HG02981 (cell line): ENCODE measurements around the gene TGFA.

Experiments used
- ATAC-seq: cut with Tn5 transposase; IDR thresholded peaks from one replicate; pipeline ENCODE4 v1.9.1; 2021; ENCODE audit warnings: mild to moderate bottlenecking, moderate library complexity; ENCODE audit not compliant: unreplicated experiment

The TGFA gene

DNA sequence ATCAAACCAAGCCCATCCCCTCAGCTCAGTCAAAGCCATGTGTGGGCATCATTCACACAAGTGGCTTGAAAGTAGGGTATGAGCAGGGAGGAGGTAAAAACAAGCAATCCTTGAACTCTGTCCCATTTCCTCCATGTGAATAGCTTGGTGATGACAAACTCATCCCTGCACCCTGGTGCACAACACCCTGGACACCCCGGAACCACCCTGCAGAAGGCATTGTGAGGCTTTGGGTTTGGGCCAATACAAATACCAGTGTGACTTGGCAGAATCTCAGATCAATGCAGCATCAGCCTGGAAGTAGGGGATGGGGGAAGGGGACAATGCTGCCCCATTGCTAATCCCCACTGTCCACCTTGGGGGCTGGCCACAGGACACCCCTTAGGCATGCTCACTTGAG, 28.6 kb downstream of the TGFA start:
- no peak for ATAC-seq

DNA sequence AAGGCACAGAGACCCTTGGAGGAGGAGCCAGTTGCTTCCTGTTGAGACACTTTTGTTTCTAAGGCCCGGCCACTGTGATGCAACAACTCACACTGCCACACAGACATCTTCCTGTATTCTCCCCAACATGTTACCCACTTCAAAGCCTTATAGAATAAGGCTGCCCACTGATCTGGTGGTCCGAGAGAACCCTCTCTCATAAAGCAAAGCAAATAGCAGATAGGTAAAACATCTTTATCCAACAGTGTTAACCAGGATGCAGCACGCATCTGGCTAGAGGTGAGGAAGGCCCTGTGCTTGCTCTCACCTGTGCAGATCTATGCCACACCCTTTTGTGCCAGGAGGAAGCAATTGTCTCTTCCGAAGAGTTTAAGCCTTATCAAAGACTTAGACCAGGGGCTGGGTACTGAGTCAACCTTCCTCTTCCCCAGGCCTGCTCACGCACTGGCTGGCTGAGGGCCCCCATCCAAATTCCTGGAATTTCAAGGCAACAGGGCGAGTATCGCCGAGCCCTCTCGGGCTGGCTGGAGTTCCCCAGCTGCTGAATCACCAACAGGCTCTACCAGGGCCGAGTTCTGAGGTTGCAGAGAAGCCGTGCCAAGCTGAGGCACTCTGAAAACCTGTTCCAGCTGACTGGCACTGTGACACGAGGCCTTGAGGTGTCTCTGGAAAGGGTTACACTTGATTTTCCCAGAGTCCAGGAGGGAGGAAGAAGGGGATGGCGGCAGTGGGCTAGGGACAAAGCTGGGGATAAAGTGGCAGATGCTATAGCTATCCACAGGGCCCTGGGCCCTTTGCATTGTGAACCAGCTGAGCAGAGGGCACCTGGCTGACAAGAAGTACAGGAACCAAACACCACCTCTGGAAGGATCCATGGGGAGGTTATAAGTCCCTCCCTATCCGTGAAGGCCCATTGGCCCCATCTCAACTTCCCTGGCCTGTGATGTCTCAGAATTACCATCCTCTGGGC, 29.3 kb downstream of the TGFA start:
- no peak for ATAC-seq

DNA sequence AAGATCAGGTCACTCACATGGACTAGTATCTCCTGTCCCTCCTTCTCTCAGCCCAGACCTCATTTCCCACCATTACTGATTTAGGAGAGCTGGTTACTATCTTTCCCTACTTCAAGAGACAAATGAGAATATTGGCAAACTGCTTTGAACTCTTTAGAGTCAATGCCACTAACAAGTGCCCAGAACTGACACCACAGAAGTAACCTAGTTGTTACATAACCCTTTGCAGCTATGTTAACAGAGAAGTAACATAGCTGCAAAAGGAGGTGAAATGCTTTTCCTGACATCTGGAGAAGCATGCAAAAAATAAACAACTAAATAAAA, 30.0 kb downstream of the TGFA start:
- ATAC-seq = no peak

DNA sequence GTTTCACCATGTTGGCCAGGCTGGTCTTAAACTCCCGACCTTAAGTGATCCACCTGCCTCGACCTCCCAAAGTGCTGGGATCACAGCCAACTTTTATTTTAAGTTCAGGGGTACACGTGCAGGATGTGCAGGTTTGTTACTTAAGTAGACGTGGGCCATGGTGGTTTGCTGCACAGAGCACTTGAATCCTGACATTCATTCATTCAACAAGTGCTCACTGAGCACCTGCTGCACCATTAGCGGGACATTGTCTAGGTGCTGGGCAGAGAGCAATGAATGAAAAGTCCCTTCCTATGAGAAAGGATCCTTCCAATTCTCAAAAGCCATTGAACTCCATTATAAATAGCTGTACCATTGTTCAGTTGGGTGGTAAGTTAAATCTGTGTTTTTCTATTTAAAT, 31.0 kb downstream of the TGFA start:
- no peak for ATAC-seq

DNA sequence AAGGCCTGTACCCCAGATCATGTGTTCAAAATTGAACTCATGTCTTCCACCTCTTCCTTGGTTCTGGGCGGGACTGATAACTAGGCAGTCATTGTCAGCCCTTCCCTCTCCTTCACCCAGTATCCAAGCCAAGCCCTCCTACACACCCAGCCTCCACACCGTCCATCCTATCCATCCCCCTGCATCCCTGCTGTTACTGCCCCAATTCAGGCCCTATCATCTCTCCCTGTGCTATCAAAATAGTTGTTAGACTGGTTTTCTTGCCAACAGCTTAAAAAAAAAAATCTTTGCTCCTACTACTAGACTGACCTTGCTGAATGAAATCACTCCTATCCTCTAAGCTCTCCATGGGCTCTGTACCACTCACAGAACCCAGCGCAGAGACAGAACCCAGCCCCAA, 32.8 kb downstream of the TGFA start:
- no peak for ATAC-seq

DNA sequence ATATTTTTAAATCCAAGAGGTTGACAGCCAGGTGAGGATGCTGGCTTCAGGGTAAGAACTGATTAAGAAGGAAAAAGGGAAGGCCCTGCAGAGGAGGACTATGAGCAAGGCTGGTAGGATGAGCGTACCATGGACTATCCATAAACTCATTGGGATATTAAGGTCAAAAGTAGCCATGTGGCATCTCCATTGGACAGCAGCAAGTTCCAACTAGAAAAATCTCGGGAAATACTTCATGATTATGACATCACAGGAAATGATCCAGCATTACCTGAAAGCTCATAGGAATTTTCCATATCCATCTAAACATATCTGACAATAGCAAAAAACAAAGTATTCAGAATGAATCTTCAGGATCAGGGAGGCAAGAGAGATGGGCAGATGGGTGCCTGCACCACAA, 34.2 kb downstream of the TGFA start:
- no peak for ATAC-seq

DNA sequence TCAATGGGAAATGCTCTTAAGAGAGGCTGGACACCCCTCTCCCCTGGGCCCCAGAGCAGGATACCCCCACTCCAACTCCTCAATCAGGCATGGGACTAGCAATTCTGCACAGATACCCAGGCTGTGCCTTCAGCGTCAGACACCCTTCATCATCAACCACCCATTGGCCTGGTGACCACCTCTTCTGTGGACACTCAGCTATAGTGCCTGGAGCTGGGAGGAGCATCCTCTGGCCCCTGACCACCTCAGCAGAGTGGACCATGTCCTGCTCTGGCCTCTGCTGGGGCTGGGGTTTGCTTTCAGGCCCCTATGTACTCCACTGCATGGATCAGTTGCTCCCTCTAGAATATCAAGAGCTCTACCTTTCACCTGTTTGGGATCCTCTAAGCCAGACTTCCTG, 35.1 kb downstream of the TGFA start:
- no peak for ATAC-seq

DNA sequence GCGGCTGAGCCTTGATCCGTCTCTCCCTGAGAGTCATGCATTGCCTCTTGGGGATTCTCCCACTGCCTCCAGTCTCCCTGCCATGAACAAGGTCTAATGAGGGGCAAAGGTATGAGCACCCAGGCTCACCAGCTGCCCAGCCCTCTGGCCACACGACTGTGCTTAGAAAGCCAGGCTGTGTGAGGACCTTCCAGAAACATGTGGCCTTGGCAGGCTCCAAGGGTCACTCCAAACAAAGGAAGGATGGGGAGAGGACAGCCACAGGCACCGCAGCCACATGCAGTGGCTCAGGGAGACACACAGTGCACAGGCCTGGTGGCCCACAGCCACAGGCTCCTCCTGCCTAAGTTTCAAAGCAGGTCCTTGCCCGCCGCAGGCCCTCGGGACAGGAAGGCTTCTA, 35.8 kb downstream of the TGFA start:
- no peak for ATAC-seq

DNA sequence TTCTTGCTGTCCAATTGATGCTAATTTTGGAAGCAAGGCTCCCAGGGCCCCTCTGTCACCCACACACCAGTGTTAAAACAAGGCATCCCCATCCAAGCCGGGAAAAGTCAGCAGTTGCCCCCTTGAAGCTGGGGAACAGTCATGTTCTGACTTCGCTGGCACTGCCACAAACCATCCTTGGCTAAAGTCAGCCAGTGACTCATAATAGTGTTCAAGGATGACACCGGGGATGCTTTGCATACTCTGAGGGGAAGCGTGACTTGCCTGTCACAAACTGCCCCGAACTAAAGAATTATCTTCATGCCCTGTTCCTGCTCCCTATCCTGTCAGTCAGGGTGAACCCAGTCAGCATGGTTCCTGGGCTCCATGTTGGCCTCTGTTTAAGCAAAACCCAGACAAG, 37.0 kb downstream of the TGFA start:
- peak; percentile 96 for ATAC-seq

DNA sequence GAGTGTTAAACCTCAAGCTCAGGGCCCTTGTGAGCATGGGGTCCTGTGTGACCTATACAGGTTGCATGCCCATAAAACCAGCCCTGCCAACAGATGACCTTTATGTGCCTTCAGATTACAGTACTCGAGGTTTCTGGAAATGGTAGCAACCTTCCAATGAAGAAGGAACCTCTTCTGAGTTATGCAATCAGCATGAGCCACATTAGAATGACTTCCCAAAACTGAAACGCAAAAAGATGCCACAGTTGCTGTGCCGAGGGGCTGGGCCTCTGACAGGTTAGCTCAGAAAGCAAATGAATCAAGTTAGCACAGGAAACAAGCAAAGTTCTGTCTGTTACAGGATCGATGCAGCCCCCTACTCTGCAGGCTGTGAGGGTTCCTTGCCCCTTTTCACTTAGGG, 37.7 kb downstream of the TGFA start:
- no peak for ATAC-seq

DNA sequence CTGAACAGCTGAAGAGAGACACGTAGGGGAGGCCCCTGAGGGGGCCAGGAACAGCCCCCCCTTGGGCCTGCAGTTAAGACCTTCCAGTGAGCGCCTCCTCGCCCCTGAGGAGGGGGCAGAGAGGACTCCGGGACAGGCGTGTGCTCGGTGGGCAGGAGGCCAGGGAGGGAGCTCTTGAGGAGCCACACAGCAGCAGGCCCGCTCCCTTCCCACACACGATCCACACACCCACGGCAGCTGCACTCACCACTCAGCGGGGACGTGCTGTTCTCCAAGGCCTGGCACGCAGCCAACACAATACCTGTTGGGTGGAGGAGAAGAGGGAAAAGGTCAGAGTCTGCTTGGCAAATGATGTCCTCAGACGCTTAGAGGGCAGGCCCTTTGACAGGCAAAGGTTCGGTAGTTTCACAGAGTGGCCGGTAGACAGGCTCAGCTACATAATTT, 39.0 kb downstream of the TGFA start:
- no peak for ATAC-seq

DNA sequence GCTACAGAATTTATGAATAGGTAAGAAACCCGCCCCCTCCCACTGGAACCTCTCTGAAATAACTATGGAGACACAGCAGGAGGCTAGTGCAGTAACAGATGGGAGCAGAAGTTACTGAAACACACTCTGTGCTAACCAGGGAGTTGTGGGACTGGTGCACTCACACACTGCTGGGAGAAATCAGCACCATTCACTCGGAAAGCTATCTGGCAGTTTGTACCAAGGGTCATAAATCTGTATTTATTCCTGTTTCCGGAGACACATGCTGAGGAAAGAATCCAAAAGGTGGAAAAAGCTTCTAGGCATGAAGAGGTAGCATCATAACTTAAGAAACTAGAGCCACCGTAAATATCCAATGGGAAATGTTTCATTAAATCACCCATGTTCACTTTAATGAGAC, 39.9 kb downstream of the TGFA start:
- no peak for ATAC-seq

DNA sequence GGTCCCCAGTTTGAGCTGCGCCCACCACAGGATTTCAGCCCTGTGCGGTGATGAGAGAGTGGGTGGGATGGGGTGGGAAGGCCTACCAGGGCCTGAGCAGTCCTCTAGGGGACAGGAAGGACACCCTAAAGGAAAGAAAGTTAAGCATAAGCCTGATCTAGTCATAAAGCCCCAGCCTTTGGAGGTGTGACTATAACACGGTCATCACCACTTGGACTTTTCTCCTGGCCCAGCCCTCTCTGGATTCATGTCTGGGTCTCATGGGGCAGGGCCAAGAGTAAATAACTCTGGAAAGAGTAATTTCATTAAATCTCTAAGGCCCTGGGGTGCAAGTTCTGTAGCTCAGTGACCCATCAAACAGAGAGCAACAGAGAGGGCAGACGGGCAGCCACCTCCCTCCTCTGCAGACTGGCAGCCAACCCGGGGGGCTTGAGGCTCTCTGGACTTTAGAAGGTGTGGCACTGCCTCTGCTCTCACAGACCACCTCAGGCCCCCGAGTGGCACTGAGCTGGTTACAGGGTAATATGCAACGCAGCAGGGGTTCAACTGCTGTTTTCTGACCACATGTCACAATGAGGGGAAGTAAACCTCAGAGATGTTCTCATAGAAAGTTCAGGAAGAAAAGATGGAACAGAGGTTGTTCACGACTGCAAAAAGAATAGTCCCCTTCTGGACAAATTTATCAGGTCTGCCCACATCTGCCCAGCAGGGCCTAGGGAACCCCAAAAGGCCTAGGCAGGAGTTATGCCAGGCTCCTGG, 41.5 kb downstream of the TGFA start:
- no peak for ATAC-seq

DNA sequence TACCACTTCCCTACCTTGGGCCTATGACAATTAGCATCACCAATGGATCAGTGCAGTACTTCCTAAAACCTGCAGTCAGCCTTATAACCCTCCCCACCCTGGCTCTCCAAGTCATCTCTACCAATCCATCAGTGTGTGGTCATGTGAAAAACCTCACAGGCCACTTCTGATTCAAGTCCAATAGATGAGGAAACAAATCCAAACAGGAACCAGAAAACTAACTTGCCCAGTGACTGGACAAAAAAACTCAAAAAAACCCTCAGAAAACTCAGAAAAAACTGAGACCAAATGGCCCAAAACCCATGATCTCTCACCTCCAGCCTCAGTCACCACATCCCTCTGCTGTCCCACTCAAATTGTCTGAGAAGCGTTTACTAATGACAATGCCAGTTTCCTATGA, 43.3 kb downstream of the TGFA start:
- ATAC-seq = no peak

DNA sequence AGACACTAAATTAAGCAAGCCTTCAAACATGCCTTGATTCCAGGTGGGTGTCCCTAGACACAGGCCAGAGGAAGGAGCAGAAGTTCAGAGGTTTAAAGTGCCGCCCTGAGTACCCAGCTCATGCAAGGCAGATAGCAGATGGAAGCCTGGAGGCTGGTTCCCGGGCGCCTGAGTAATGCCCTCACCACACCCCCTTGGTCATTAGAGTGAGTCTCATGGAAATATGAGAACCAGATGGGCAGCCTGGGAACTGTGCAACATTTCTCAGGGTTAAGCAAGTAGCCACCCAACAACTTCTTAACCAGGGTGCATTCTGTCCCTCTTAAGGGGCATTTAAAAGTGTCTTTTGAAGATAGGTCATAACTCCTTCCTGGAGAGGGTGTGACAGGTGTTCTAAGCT, 44.1 kb downstream of the TGFA start:
- ATAC-seq = no peak

DNA sequence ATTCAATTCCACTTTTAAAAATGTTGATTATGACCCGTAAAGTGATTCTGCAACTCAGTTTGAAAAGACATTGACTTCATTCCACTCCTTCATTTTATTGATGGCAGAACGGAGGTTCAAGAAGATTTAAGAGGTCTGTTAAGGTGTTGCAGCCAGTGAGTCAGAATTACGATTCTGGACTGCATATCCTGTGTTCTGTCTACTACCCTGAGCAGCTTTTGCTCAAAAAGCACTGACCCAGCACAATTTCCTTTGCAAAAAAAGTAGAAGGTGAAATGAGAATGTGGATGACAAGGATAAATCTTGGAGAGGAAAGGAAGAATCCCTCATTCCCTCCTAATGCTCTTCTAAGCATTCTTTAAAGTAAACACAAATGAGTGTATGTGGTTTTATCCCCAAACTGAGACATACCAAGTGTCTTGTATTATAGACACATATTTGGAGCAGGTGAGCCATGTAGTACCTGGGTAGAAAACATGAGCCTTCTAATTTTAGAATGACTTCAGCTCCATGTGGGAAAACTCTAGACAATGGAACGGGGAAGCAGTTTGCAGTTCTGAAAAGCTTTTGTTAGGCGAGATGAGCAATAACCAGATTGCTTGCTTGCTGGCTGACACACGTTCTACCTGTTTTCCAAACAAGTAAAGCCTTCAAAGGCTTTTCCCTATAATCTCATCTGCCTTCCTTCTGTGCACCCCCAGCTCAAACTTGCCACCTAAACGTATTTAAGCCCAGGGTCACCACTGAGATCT, 44.7 kb downstream of the TGFA start:
- no peak for ATAC-seq

DNA sequence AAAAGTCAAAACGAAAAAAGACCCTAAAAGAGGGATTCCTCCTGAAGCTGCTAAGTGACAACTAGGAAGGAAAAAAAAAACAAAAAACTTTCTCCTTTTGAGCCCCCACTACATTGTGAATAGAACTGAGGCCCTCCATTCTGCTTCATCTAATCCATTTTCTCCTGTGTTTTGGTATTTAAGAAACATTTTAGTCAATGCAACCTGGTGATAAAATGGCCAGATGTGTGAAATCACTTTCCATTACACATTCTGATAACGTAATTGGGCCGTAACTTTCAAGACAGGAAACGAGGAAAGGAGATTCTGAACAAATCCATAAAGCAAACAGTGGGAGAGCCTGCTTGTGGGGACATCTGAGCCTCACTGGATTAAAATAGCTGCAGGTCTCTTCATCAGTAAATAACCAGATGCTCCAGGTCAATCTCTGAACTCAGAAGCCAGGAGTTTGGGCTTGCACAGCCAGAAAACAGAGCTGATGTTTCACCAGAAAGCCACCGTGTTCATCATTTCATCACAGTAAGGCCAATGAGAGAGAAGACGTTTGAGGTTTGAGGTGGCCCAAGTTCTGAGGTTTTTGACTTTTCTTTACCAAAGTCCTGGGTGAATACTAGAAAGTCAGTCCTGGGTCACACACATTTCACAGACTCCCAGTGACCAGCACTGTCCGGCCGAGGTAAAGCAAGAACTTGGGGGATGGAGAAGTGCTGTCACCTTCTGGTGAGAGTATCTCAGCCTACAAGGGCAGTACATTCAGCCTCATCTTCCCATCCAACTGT, 47.8 kb downstream of the TGFA start:
- ATAC-seq = no peak

DNA sequence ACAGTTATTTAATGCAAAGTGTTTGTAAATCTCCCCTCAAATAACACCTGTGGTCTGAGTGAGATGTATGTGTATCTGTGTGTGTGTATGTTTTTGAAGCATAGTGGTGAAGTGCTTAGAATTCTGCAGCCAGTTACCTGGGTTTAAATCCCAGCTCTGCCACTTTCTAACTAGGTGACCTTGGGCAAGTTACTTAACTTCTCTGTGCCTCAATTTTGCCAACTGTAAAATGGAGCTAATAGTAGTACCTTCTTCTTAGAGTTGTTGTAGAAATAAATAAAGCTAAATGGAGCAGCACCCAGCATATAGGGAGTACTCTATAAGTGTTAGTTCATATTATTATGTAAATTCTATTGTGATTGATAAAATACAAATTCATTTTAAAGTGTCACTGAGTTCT, 48.9 kb downstream of the TGFA start:
- no peak for ATAC-seq

DNA sequence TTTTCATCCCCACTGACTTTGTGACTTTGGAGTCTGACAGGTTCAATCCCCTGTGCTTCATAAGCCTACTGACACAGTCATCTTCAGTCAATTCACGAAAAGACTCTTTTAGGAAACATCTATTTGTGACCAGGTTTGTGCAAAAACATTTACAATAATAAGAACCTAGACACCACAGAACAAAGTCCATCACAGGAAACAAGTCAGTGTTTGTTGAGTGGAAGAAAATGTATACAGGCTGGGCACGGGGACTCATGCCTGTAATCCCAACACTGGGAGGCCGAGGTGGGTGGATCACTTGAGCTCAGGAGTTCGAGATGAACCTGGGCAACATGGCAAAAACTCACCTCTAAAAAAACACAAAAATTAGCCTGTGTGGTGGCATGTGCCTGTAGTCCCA, 49.7 kb downstream of the TGFA start:
- ATAC-seq = no peak

DNA sequence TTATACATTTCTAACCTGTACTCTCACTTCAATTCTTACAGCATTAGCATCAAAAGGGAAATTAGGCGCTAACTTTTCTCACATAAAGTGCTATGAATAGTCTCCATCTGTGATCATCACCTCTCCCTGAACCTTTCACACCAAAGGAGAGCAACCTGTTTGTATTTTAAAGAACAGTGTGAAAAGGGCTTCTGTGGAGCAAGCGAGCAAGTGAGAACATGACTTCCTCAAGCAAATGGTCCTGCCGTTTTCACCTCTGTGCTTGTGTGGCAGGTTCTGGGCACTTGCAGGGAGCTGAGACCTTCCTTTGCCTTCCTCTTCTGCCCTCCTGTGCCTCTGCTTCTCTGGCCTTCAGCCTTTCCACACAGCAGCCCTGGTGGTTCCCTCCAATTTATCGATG, 51.9 kb downstream of the TGFA start:
- ATAC-seq = no peak

DNA sequence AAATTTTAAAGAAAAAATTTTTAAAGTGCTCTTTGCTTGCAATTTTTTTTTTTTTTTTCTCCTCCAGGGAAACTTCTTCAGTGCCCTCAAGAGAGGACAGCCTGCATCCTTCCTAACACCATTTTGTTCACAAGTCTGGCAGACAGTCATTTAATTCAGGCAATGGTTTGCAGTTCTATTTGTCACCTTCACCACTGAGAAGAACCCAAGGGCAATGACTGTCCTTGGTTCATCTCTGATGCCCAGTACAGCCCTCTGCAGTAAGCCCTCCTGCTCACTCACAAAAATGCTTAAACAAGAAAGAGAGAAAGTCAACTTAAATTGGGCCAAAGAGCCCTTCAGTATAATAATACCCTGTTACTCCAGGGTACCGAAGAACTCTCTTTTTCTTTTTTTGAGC, 52.4 kb downstream of the TGFA start:
- no peak for ATAC-seq
